Upper lobe of right lung (tissue), 1 donor: Measurements from ENCODE around the gene IFNK. TPM values are rescaled to one million over a fixed set of nuclear protein-coding genes. Genes with fewer than 3 reads are reported as not detected.

Experiments
- ATAC-seq: fragments of 200-7000 bp; cut with Tn5 transposase; one replicate; pipeline ENCODE4 v1.9.1; 2020; ENCODE audit warnings: mild to moderate bottlenecking, moderate library complexity
- DNase-seq: peaks from one replicate; pipeline ENCODE4 v3.0.0-alpha.2; 2020
- H3K27ac ChIP-seq: fragments of 200-600 bp; one replicate; pipeline ENCODE4 v1.8.0; 2022
- H3K27me3 ChIP-seq: fragments of 200-600 bp; one replicate; pipeline ENCODE4 v1.8.0; 2022; ENCODE audit warnings: mild to moderate bottlenecking
- H3K36me3 ChIP-seq: fragments of 200-600 bp; one replicate; pipeline ENCODE4 v1.8.0; 2022
- H3K4me1 ChIP-seq: fragments of 200-600 bp; one replicate; pipeline ENCODE4 v1.8.0; 2022
- H3K4me3 ChIP-seq: fragments of 200-600 bp; one replicate; pipeline ENCODE4 v1.8.0; 2022; ENCODE audit warnings: mild to moderate bottlenecking
- H3K9me3 ChIP-seq: fragments of 200-600 bp; one replicate; pipeline ENCODE4 v1.8.0; 2022
- intact Hi-C: fragments of 100-400 bp; cut with DNase I; formaldehyde crosslinking; loops from one replicate; pipeline ENCODE4 v1.11.0; 2022
- long read RNA-seq: library from polyadenylated mRNA; unstranded; transcript quantifications from one replicate; pipeline ENCODE4 v2.0.0, GENCODE V29; 2021
- total RNA-seq: library from RNA; stranded (reverse); fragmentation: NEBNext Ultra II Directional; extraction: Animal tissue kit (Norgen Biotek cat#: 25700); gene quantifications from one replicate; pipeline ENCODE4 v1.2.1, GENCODE V29; 2021
- TF ChIP-seq, protein P1 (sequence below): fragments of 200-600 bp; IDR thresholded peaks from one replicate; pipeline ENCODE4 v1.8.0; 2022; ENCODE audit warnings: antibody characterized with exemption
- donor health status: DM: no; HTN: yes; CAD: no; lungs with severe emphysema.

IFNK gene, protein sequence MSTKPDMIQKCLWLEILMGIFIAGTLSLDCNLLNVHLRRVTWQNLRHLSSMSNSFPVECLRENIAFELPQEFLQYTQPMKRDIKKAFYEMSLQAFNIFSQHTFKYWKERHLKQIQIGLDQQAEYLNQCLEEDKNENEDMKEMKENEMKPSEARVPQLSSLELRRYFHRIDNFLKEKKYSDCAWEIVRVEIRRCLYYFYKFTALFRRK
- total RNA-seq: not detected
- long read RNA-seq: 0 reads

DNA sequence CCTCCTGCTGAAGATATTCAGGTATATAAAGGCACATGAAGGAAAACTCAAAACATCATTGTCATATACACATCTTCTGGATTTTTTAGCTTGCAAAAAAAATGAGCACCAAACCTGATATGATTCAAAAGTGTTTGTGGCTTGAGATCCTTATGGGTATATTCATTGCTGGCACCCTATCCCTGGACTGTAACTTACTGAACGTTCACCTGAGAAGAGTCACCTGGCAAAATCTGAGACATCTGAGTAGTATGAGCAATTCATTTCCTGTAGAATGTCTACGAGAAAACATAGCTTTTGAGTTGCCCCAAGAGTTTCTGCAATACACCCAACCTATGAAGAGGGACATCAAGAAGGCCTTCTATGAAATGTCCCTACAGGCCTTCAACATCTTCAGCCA is at the start of gene IFNK:
Gene IFNK (plus strand): TSS at position 55 of the 400 bp plus-strand sequence. CDS start 47 bp downstream, at position 102.
- TF ChIP-seq, protein P1, sequence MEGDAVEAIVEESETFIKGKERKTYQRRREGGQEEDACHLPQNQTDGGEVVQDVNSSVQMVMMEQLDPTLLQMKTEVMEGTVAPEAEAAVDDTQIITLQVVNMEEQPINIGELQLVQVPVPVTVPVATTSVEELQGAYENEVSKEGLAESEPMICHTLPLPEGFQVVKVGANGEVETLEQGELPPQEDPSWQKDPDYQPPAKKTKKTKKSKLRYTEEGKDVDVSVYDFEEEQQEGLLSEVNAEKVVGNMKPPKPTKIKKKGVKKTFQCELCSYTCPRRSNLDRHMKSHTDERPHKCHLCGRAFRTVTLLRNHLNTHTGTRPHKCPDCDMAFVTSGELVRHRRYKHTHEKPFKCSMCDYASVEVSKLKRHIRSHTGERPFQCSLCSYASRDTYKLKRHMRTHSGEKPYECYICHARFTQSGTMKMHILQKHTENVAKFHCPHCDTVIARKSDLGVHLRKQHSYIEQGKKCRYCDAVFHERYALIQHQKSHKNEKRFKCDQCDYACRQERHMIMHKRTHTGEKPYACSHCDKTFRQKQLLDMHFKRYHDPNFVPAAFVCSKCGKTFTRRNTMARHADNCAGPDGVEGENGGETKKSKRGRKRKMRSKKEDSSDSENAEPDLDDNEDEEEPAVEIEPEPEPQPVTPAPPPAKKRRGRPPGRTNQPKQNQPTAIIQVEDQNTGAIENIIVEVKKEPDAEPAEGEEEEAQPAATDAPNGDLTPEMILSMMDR: no peak
- intact Hi-C loops: no loop called here
- H3K36me3 ChIP-seq: no peaks in the 10 kb centered on the region

DNA sequence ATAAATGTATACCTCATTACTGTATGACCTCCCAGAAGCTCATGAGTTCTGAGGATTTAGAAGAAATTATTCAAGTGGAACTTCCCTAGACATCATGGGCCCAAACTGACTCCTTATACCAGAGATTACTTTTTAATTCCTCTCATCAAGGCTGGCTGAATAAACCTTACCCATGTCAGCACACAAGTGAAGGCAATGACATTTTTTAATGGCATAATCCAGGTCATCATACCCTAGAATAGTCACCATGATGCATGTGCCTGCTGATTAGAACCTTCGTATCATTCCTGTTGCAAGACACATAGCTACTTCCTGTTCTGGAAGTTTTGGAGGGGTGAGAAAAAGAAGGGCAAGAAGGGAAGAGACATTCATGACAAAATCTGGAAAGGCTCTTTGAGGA is 49.8 kb upstream of the IFNK start:
- Histone ChIP-seq H3K4me3 (no peak overlapping the region), H3K27me3 (no peaks in the 10 kb centered on the region), H3K9me3 (no peaks in the 10 kb centered on the region), H3K27ac (peak overlapping the region; percentile 55), H3K4me1 (peaks cover 32% of the 10 kb centered on the region), H3K36me3 (no peaks in the 10 kb centered on the region)
- ATAC-seq (no peak), DNase-seq (no peak)
- intact Hi-C loops: loop anchor here (10.0 kb wide), 1 partner anchor 60 kb away; no protein-coding TSS in a partner anchor
- TF ChIP-seq, protein P1: no peak

More for the DNA sequence above, at the start of gene IFNK:
- ATAC-seq: no peak
- Histone ChIP-seq H3K4me1 (no peaks in the 10 kb centered on the region), H3K27ac (no peak within 1 kb of the TSS), H3K4me3 (no peak within 1 kb of the TSS), H3K27me3 (no peaks in the 10 kb centered on the region), H3K9me3 (no peaks in the 10 kb centered on the region)
- no peak for DNase-seq

DNA sequence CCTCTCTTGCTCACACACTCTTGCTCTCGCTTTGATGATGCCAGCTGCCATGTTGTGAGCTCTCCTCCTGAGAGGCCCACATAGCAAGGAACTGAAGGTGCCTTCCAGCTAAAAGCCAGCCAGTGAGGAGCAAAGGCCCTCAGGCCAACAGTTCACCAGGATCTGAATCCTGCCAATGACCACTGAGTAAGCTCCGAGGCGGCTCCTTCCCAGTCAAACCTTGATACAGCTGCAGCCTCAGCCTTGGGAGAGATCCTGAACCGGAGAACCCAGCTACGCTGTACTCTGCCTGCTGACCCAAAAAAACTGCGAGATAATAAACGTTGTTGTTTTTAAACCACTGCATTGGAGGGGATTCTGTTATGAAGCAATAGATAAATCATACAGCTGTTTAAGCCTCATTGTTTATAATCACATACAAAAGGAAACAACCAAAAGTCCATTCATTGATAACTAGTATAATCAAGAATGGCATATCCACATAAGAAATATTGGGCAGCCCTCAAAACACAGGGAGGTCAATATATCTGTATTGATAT is 49.0 kb upstream of the IFNK start:
- H3K9me3 ChIP-seq: no peaks in the 10 kb centered on the region
- no peaks in the 10 kb centered on the region for H3K27me3 ChIP-seq
- DNase-seq: no peak
- no peak overlapping the region for H3K4me3 ChIP-seq
- peaks cover 35% of the 10 kb centered on the region for H3K4me1 ChIP-seq
- no peaks in the 10 kb centered on the region for H3K36me3 ChIP-seq
- TF ChIP-seq, protein P1: no peak
- intact Hi-C loops: loop anchor here (10.0 kb wide), 1 partner anchor 60 kb away; no protein-coding TSS in a partner anchor
- H3K27ac ChIP-seq: peak overlapping the region; percentile 55
- no peak for ATAC-seq

DNA sequence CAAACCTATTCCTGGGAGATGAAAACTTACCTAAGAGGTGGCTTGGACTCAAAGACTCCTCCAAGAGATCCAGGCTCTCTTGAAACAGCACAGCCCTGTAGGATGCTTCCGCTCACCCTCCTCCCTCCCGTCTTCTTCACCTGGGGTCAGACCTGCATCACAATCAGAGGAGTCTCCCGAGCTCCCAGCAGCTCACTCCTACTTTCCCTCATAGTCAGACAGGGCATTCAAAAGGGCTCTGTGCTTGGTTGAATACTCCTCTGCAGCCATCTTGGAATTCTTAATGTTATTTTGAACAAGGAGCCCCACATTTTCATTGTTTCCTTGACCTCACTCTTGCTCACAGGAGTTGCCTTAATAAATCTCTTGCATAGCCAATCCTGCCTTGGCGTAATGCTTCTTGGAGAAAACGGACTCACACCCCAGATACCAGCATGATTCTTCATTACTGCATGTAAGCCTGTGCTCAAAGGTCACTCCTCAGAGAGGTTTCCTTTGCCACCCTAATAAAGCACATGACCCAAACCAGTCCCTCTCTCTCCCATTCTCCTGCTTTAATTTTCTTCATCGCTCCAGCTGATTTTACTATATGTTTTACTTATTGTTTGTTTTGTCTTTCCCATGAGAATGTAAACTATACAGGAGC is 47.1 kb upstream of the IFNK start:
- no peak for ATAC-seq
- H3K36me3 ChIP-seq: no peaks in the 10 kb centered on the region
- no peak overlapping the region for H3K4me3 ChIP-seq
- H3K9me3 ChIP-seq: no peaks in the 10 kb centered on the region
- no peak overlapping the region for H3K27ac ChIP-seq
- intact Hi-C loops: loop anchor here (10.0 kb wide), 1 partner anchor 62 kb away; no protein-coding TSS in a partner anchor
- H3K27me3 ChIP-seq: no peaks in the 10 kb centered on the region
- DNase-seq: no peak
- peaks cover 24% of the 10 kb centered on the region for H3K4me1 ChIP-seq
- TF ChIP-seq, protein P1: no peak

DNA sequence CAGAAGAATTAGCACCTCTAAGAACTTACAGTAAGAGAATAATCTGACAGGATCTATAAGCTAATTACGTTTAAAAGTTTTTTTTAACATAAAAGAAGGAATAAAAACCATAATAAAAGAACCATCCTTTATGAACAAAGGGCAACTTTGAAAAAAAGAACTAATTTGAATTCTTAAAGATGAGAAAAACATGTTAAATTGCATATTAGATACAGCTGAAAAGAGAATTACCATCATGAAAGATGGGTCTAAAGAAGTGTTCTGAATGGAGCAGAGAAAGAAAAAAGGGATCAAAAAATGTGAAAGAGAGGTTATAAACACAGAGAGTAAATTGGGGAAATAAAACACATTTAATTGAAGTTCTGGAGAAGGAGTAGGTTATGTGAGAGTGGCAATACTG is 45.8 kb upstream of the IFNK start:
- TF ChIP-seq, protein P1: no peak
- no peak overlapping the region for H3K27ac ChIP-seq
- intact Hi-C loops: loop anchor here (10.0 kb wide), 1 partner anchor 64 kb away; no protein-coding TSS in a partner anchor
- H3K36me3 ChIP-seq: no peaks in the 10 kb centered on the region
- DNase-seq (no peak), ATAC-seq (no peak)
- peaks cover 15% of the 10 kb centered on the region for H3K4me1 ChIP-seq
- H3K27me3 ChIP-seq: no peaks in the 10 kb centered on the region
- H3K4me3 ChIP-seq: no peak overlapping the region
- H3K9me3 ChIP-seq: no peaks in the 10 kb centered on the region
